GM19452 (cell line): Measurements from ENCODE around the gene OR10A6.

Experiments used
- ATAC-seq: cut with Tn5 transposase; IDR thresholded peaks from one replicate; pipeline ENCODE4 v1.9.1; 2021; ENCODE audit not compliant: unreplicated experiment

Gene OR10A6

GRCh38 chr11:7931168-7931567 lies at the start of gene OR10A6:
Gene OR10A6 (minus strand): TSS chr11:7931268. CDS start chr11:7928662, 2,606 bp downstream.
- ATAC-seq = no peak

GRCh38 chr11:7977232-7977917 lies 46.3 kb upstream of the OR10A6 start:
- no peak for ATAC-seq

- ATAC-seq = no peak
Measured at GRCh38 chr11:7974668-7975067, 43.6 kb upstream of the OR10A6 start.

GRCh38 chr11:7973011-7973410 lies 41.9 kb upstream of the OR10A6 start:
- no peak for ATAC-seq

GRCh38 chr11:7971846-7972245 lies 40.8 kb upstream of the OR10A6 start:
- ATAC-seq = no peak

- ATAC-seq = no peak
Measured at GRCh38 chr11:7969756-7970646, 38.9 kb upstream of the OR10A6 start.

- no peak for ATAC-seq
Measured at GRCh38 chr11:7968686-7969085, 37.6 kb upstream of the OR10A6 start.

GRCh38 chr11:7967826-7968225 lies 36.8 kb upstream of the OR10A6 start:
- ATAC-seq = no peak

GRCh38 chr11:7967097-7967496 lies 36.0 kb upstream of the OR10A6 start:
- no peak for ATAC-seq

- ATAC-seq = no peak
Measured at GRCh38 chr11:7965386-7965785, 34.3 kb upstream of the OR10A6 start, which contains the start of gene NLRP10. Gene NLRP10 (minus strand): TSS chr11:7965447. CDS start chr11:7963495, 1,952 bp downstream.

- ATAC-seq = no peak
Measured at GRCh38 chr11:7964873-7965272, 33.8 kb upstream of the OR10A6 start.

- no peak for ATAC-seq
Measured at GRCh38 chr11:7964261-7964660, 33.2 kb upstream of the OR10A6 start.

- ATAC-seq = no peak
Measured at GRCh38 chr11:7955191-7955590, 24.1 kb upstream of the OR10A6 start.

GRCh38 chr11:7949934-7950333 lies 18.9 kb upstream of the OR10A6 start:
- no peak for ATAC-seq

GRCh38 chr11:7944123-7944522 lies 13.1 kb upstream of the OR10A6 start:
- ATAC-seq = no peak

GRCh38 chr11:7941608-7942007 lies 10.5 kb upstream of the OR10A6 start, which contains the start of gene OR10A3:
Gene OR10A3 (minus strand): TSS chr11:7941708. CDS start chr11:7939520, 2,188 bp downstream.
- ATAC-seq = no peak

- ATAC-seq = no peak
Measured at GRCh38 chr11:7941146-7941545, 10.1 kb upstream of the OR10A6 start.

GRCh38 chr11:7936615-7937014 lies 5.5 kb upstream of the OR10A6 start:
- no peak for ATAC-seq

- ATAC-seq = no peak
Measured at GRCh38 chr11:7927635-7928034, 3.4 kb downstream of the OR10A6 start.

- ATAC-seq = no peak
Measured at GRCh38 chr11:7924536-7924935, 6.5 kb downstream of the OR10A6 start.

- ATAC-seq = no peak
Measured at GRCh38 chr11:7918141-7918540, 12.9 kb downstream of the OR10A6 start.

- ATAC-seq = no peak
Measured at GRCh38 chr11:7911011-7911410, 20.1 kb downstream of the OR10A6 start.
